ENCODE data around the gene OPN1MW2. TPM values are rescaled to one million over a fixed set of nuclear protein-coding genes. Genes with fewer than 3 reads are reported as not detected.
"Not testable (repeated sequence)": the region's sequence is repeated elsewhere in the genome, so short reads cannot be mapped to it uniquely, and the experiment has no call there.

Gene OPN1MW2
- total RNA-seq, result not detected

- not testable (repeated sequence) for H3K27ac Mint-ChIP-seq; H3K36me3 Mint-ChIP-seq; DNase-seq (ENCODE audit: low spot score in 2 of 2); ATAC-seq; H3K9me3 Mint-ChIP-seq
Measured at GRCh38 chrX:154219456-154219855, at the start of gene OPN1MW2. TSS of gene OPN1MW2 (plus strand) at chrX:154219756. CDS start at chrX:154219816, 60 bp downstream.

DNA sequence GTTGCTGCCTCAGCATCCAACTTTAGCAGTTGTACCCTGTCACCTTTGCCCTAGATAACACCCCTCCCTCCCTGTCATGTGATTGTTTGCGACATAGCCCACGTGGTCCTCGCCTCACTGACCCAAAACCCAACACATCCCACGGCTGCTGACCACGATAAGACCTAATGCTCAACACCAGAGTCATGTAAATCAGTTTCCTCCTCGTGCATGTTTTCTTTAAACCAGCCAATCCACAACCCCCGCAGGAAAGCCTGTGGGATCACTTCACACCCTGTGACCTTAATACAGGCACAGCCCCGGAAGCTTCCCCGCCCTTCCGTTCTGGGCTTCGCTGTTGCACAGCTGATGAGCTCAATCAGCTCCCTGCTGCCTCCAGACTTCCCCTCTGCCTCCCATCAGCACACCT, 47.0 kb upstream of the OPN1MW2 start:
- H3K9me3 Mint-ChIP-seq; H3K36me3 Mint-ChIP-seq; H3K27ac Mint-ChIP-seq; DNase-seq (ENCODE audit: low spot score in 2 of 2): not testable (repeated sequence)
- peak; percentile 99 to 100 for ATAC-seq

GRCh38 chrX:154174356-154174755, 45.2 kb upstream of the OPN1MW2 start:
- not testable (repeated sequence) for H3K36me3 Mint-ChIP-seq, H3K9me3 Mint-ChIP-seq

GRCh38 chrX:154182296-154182695, 37.3 kb upstream of the OPN1MW2 start, which contains the start of gene OPN1MW:
TSS of gene OPN1MW (plus strand) at chrX:154182596. CDS start at chrX:154182678, 82 bp downstream.
- not testable (repeated sequence) for ATAC-seq; DNase-seq (ENCODE audit: low spot score in 2 of 2); H3K36me3 Mint-ChIP-seq; H3K27ac Mint-ChIP-seq; H3K9me3 Mint-ChIP-seq

More at GRCh38 chrX:154174356-154174755, 45.2 kb upstream of the OPN1MW2 start:
- ATAC-seq; DNase-seq (ENCODE audit: low spot score in 2 of 2); H3K27ac Mint-ChIP-seq: not testable (repeated sequence)

DNA sequence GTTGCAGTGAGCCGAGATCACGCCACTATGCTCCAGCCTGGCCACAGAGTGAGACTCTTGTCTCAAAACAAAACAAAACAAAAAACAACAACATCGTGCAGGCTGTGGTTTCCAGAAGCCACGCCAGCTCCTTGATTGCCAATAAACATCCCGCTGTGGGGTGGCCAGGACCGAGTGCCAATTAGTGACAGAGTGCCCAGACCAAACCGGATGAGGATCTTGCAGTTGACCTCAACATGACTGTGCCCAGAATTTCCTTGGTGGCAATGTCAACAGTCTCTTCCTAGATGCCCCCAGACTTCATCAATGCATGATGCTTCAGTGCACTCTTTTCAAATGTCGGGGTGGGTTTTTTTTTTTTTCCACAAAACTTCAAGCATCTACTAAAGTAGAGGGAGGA, 35.8 kb upstream of the OPN1MW2 start:
- not testable (repeated sequence) for H3K9me3 Mint-ChIP-seq; ATAC-seq; DNase-seq (ENCODE audit: low spot score in 2 of 2); H3K36me3 Mint-ChIP-seq; H3K27ac Mint-ChIP-seq

- ATAC-seq; DNase-seq (ENCODE audit: low spot score in 2 of 2); H3K27ac Mint-ChIP-seq; H3K36me3 Mint-ChIP-seq; H3K9me3 Mint-ChIP-seq: not testable (repeated sequence)
Measured at GRCh38 chrX:154192846-154193245, 26.7 kb upstream of the OPN1MW2 start.

DNA sequence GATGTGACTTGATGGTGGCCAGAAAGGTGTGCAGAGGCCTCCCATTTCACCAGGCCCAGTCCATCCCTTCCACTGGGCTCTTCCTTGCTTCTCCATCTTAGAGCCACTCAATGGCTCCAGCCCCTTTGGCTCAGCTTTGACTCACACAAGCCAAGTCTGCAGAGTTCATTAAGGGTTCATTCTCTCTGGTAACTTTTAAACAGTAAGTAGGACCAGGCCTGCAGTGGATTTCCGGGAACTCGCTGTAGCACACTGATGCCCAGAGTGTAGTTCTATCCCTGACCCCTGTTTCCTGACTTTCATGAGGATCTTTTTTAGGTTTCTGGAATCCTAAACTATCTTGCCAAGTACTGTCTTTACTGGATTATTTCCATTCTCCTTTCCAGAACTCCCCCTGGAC, 25.2 kb upstream of the OPN1MW2 start:
- not testable (repeated sequence) for H3K9me3 Mint-ChIP-seq; H3K36me3 Mint-ChIP-seq; ATAC-seq; H3K27ac Mint-ChIP-seq; DNase-seq (ENCODE audit: low spot score in 2 of 2)

- not testable (repeated sequence) for H3K9me3 Mint-ChIP-seq; DNase-seq (ENCODE audit: low spot score in 2 of 2); H3K27ac Mint-ChIP-seq; H3K36me3 Mint-ChIP-seq; ATAC-seq
Measured at GRCh38 chrX:154196466-154196865, 23.1 kb upstream of the OPN1MW2 start.

- H3K36me3 Mint-ChIP-seq; H3K9me3 Mint-ChIP-seq; DNase-seq (ENCODE audit: low spot score in 2 of 2): not testable (repeated sequence)
- peak overlapping the region in 1 of 2 donors; percentile 74 for H3K27ac Mint-ChIP-seq
- ATAC-seq, result peak; percentile 99
Measured at GRCh38 chrX:154209670-154210418, 9.7 kb upstream of the OPN1MW2 start.

GRCh38 chrX:154211057-154211456, 8.5 kb upstream of the OPN1MW2 start:
- not testable (repeated sequence) for H3K36me3 Mint-ChIP-seq, ATAC-seq

GRCh38 chrX:154211499-154211898, 8.1 kb upstream of the OPN1MW2 start:
- not testable (repeated sequence) for H3K27ac Mint-ChIP-seq; H3K36me3 Mint-ChIP-seq; H3K9me3 Mint-ChIP-seq; DNase-seq (ENCODE audit: low spot score in 2 of 2); ATAC-seq

More at GRCh38 chrX:154211057-154211456, 8.5 kb upstream of the OPN1MW2 start:
- H3K27ac Mint-ChIP-seq, H3K9me3 Mint-ChIP-seq: not testable (repeated sequence)
- DNase-seq (ENCODE audit: low spot score in 2 of 2), result peak in 1 of 2 donors; percentile 1

- H3K9me3 Mint-ChIP-seq; H3K27ac Mint-ChIP-seq; DNase-seq (ENCODE audit: low spot score in 2 of 2); H3K36me3 Mint-ChIP-seq; ATAC-seq: not testable (repeated sequence)
Measured at GRCh38 chrX:154225292-154225691, 5.7 kb downstream of the OPN1MW2 start.

DNA sequence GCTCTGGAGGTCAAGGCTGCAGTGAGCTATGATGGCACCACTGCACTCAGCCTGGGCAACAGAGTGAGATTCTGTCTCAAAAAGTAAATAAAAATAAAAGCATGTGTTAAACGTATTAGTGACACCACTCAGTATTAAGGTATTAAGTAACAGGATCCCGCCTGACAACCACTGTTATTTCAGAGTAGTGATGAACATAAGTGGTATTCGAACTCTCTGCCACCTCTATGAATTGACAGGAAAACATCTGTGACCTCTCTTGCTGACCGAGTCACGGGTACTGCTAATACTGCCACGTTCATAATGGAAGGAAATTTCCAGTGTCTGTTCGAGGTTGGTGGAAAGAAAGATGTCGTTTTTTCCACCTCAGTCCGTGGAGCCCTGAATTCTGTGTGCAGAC, 7.2 kb downstream of the OPN1MW2 start:
- H3K27ac Mint-ChIP-seq; H3K36me3 Mint-ChIP-seq; DNase-seq (ENCODE audit: low spot score in 2 of 2); ATAC-seq; H3K9me3 Mint-ChIP-seq: not testable (repeated sequence)

DNA sequence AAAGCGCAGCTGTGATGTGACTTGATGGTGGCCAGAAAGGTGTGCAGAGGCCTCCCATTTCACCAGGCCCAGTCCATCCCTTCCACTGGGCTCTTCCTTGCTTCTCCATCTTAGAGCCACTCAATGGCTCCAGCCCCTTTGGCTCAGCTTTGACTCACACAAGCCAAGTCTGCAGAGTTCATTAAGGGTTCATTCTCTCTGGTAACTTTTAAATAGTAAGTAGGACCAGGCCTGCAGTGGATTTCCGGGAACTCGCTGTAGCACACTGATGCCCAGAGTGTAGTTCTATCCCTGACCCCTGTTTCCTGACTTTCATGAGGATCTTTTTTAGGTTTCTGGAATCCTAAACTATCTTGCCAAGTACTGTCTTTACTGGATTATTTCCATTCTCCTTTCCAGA, 11.9 kb downstream of the OPN1MW2 start:
- H3K27ac Mint-ChIP-seq; ATAC-seq; DNase-seq (ENCODE audit: low spot score in 2 of 2); H3K36me3 Mint-ChIP-seq; H3K9me3 Mint-ChIP-seq: not testable (repeated sequence)

DNA sequence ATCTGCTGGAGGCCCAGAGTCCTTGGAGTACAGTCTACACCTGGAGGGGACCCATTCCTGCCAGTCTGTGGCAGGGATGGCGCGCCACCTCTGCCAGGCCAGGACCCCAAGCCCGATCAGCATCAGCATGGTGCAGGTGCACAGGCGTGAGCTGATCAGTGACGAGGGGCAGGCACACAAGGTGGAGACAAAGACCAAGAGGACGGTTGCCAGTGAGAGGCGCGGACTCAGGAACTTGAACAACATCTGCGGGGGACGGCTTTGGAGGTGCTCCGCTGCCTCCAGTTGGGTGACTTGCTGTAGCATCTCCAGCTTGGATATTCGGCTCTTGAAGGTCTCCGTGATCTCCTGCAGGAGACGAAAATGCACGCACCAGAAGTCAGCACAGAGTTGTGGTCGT, 14.1 kb downstream of the OPN1MW2 start:
- not testable (repeated sequence) for DNase-seq (ENCODE audit: low spot score in 2 of 2); H3K36me3 Mint-ChIP-seq; H3K9me3 Mint-ChIP-seq; H3K27ac Mint-ChIP-seq; ATAC-seq

DNA sequence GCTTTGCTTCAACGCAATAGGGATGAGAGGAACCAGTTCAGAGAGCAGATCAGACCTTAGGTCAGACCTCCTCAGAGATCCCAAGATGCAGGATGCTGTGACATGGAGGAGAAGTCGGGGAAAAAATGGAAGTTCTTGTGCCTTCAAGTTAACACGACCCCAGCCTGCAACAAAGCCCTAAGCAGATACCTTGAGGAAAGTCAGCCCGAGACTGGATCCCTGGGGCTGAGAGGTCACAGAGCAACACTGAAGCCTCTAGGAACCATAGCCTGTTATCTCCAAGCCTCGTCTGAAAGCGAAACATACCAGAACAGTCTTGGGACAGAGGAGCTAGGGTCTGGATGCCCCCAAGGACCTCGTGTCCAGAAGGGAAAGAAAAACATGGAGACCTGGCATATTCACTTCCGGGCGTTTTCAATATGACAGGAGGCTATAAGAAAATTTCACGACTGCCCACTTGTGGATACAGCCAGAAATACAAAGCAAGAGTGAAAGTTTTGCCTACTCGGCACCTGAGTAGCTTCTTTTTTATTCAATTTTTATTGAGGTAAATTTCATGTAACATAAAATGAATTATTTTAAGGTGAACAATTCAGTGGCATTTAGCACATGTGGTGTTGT, 19.5 kb downstream of the OPN1MW2 start:
- H3K9me3 Mint-ChIP-seq; ATAC-seq; H3K36me3 Mint-ChIP-seq; DNase-seq (ENCODE audit: low spot score in 2 of 2); H3K27ac Mint-ChIP-seq: not testable (repeated sequence)

GRCh38 chrX:154239982-154240503, 20.5 kb downstream of the OPN1MW2 start:
- not testable (repeated sequence) for DNase-seq (ENCODE audit: low spot score in 2 of 2); H3K27ac Mint-ChIP-seq; H3K9me3 Mint-ChIP-seq; ATAC-seq; H3K36me3 Mint-ChIP-seq

Measured in activated naive CD4-positive, alpha-beta T cell treated with anti-CD3 and anti-CD28 coated beads, Interleukin-2, amount 50 U/mL, for 72 hours (primary cell).